GM21526 (cell line): ENCODE data around the gene ZNF444.
A peak's percentile ranks its signal among the peaks of the same experiment; 100 is the strongest.

Source experiments
- ATAC-seq: cut with Tn5 transposase; IDR thresholded peaks from one replicate; pipeline ENCODE4 v1.9.1; 2021; ENCODE audit warnings: moderate library complexity; ENCODE audit not compliant: unreplicated experiment, low FRiP score

Gene ZNF444

GRCh38 chr19:56120371-56121179 lies 20.5 kb upstream of the ZNF444 start:
- peak; percentile 16 for ATAC-seq

GRCh38 chr19:56121180-56122167 lies 19.6 kb upstream of the ZNF444 start, which contains the start of gene ZNF787:
Gene ZNF787 (minus strand): TSS chr19:56121295. CDS start chr19:56103217, 18,078 bp downstream.
- ATAC-seq = peak; percentile 78

GRCh38 chr19:56123266-56123891 lies 17.7 kb upstream of the ZNF444 start:
- no peak for ATAC-seq

DNA sequence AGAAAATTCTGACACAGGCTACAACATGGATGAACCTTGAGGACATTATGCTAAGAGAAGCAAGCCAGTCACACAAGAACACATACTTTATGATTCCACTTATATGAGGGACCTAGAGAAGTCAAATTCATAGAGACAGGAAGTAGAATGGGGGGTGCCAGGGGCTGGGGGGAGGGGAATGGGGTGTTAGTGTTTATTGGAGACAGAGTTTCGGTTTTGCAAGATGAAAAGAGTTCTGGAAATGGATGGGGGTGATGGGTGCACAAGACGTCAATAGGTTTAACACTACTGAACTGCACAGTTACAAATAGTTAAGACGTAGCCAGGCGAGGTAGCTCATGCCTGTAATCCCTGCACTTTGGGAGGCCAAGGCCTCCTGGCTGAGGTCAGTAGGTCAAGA lies 16.5 kb upstream of the ZNF444 start:
- ATAC-seq = no peak

DNA sequence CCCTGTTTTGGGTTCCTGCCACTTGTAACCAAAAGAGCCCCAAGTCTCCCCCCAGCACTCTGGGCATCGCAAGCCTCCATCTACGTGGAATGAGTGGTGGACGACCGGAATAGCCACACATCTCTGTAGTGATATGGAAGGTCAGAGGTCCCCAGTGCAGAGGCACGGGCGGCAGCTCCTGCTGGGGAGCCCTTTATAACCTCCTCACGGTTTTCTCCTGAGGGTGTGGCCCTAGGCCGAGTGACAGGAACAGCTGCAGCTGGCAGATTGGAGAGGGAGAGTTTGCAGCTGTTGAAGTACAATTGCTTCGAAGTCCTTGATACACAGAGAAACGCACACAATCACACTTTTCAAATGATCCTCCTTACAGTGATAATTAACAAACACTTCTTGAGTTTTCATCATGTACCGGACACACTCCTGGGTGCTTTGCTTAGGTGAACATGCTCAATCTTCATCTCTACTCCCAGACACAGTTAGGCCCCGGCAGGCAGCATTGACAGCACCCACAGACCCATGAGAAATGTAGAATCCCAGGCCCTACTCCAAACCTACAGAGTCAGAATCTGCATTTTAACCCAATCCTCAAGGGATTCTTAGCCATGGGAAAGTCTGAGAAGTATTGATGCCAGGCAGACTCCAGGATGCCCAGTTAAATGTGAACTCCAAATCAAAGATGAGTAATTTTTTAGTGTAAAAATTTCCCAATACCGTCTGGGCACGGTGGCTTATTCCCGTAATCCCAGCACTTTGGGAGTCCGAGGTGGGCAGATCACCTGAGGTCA lies 15.1 kb upstream of the ZNF444 start:
- no peak for ATAC-seq

DNA sequence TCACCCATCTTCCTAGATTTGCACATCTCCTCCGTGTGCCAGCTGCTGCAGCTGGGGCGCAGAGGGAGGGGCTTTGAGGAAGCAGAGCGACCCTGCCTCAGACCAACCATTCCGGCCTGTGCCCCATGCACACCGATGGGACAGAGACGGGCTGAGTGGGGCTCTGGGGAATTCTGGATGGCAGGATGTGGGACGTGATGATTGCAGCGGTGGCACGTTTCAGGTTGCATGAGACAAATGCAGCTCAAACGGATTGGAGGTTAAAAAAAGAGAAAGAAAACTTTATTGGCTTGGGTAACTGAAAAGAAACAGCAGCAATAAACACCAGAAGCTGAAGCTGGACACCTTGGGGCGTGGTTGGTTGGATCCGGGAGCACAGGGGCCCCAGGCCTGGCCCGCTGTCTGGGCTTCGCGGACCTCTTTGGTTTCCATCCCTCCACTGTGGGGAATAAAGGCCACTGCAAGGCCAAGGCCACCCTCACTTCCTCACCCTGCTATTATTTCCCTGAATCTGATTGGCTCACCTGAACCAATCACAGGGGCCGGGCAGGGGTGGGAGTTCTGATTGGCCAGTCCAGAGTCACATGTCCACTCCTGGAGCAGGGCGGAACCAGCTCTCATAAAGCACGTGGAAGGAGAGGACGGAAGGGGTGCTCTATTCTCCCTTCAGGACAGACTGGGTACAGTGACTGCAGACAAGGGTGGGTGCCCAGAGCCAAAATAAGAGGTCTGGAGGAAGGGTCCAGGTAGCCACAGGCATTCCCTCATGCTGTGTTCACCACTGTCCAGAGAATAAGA lies 13.9 kb upstream of the ZNF444 start:
- no peak for ATAC-seq

DNA sequence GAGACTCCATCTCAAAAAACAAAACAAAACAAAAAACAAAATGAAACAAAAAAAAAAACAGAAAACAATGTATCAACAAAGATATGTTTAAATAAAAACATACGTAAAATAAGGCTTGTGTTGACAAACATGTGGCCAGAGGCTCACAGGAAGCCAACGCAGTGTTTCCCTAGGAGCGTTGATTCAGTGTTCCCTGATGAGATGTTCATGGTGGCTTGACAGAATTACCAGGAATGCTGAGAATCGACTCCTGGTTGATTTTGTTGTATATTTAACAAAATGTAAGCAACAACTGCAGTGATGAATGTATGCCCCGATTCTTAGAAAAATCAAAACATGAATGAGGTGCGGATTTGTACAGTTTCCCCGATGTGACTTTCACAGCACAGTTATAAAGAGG lies 11.1 kb upstream of the ZNF444 start:
- ATAC-seq = no peak

GRCh38 chr19:56131651-56132050 lies 9.4 kb upstream of the ZNF444 start:
- ATAC-seq = no peak

DNA sequence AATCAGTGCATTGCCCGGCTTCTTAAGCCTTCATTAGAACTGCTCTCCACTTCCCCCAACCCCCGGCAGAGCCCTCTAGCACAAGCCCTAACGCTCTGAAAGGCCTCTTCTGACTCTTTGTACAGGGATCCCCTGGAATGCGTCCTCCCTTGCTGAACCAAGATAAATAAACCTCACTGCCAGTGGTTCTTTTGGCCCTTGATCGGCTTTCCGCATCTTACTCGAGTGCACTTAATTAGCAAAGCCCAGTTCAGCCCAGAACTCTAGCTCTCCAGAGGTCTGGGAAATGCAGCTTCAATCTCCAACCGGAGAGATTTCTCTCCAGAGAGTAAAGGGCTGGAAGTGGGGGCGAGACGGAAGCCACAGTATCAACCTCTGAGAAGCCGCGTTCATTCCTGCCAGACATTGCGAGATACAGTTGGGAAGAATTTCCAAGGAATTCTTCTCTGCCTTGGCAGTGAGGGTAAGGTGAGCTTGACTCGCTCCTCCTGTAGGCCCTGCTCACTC lies 8.7 kb upstream of the ZNF444 start:
- no peak for ATAC-seq

DNA sequence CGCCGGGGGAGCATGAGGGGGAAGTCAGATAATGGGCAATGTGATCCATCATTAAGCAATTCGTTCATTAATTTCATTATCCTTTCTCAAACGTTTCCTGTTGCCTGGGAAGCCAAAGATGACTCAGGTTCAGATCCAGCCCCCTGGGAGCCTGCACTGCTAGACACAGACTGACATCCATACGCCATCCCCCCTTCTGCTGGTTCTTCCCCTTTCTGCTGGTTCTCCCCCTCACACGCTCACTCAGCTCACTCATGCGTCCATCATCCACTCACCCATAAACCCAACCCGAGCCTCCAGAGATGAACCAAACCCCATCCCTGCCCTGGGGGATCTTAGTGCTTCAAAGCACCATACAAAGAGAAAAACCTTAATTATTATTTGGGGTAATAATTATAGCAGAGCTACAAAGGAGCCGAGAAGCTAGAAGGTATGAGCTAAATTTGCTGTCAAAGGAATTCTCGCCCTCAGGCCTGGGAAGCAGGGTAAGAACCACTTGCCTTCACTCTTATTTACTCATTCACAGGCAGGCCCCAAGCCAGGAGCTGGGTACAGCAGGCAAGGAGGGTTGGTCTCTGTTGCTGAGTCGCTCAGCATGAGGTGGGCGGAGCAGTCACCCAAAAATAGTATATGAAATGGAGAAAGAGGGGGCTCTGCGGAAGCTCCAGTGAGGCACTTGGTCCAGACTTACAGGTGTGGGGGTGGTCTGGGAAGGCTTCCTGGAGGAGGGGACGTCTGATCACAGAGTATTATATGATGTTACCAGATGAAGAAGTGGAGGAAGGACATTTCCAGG lies 7.0 kb upstream of the ZNF444 start:
- no peak for ATAC-seq

GRCh38 chr19:56134654-56134921 lies 6.5 kb upstream of the ZNF444 start:
- ATAC-seq = no peak

- ATAC-seq = no peak
These were observed 4.7 kb upstream of the ZNF444 start for GRCh38 chr19:56136362-56136761.

GRCh38 chr19:56137405-56137804 lies 3.7 kb upstream of the ZNF444 start:
- ATAC-seq = no peak

DNA sequence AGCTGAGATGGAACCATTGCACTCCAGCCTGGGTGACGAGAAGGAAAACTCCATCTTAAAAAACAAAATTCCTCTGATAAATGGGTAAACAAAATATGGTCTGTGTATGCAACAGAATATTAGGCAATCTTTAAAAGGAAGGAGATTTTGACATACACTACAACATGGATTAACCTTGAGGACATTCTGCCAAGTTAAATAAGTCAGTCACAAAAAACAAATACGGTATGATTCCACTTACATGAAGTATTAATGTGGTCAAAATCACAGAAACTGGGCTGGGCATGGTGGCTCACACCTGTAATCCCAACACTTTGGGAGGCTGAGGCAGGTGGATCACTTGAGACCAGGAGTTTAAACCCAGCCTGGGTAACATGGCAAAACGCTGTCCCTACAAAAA lies 3.0 kb upstream of the ZNF444 start:
- no peak for ATAC-seq

- no peak for ATAC-seq
These were observed 1.1 kb upstream of the ZNF444 start for GRCh38 chr19:56139847-56140582.

- ATAC-seq = no peak
These were observed 418 bp downstream of the ZNF444 start for GRCh38 chr19:56141417-56141993.

GRCh38 chr19:56142087-56142787 lies 1.1 kb downstream of the ZNF444 start:
- no peak for ATAC-seq
